ENCODE data around the gene TNS4.

Gene TNS4

DNA sequence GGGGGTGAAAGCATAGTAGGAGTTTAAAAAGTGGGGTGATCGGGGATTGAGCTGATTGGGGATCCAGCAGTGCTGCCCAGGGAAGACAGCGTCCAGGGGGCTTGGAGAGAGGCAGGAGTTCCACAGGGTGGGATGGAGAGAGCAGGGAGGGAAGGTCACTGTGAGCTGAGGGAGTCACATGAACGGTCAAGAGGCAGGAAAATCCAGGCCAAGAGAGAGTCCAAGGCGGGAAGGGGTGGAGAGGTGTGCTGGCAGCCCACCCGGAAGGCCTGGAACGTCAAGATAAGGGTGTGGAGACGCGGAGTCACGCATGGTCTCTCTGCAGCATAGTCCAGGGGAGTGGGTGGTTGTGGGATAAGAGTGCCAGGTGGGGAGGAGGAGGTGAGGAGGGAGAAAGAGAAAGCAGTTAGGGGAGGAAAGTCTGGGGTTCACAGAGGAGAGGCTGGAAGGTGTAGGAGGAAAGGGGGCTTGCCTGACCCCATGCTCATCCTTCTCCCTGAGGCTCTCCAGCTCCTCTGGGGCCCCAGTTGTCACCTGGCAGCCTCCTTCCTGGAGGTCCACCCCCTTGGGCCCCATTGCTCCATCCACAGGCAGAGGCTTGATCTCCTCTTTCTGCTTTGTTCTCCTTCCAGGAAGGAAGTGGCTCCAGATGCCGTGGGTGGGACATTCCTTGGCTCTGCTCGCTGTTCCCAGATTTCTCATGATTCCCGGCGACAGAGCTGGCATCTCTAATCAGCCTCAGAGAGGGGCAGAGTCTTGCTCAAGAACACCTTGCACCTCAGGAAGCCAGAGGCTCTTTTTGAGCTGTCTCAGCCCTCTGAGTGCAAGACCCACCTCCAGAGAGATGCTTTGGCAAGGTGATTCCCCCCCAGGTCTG lies 35.1 kb upstream of the TNS4 start:
- DNase-seq (ENCODE audit: low read depth in 3 of 3): no peak

- no peak for DNase-seq (ENCODE audit: low read depth in 3 of 3)
Measured at GRCh38 chr17:40535924-40536294, 34.5 kb upstream of the TNS4 start.

DNA sequence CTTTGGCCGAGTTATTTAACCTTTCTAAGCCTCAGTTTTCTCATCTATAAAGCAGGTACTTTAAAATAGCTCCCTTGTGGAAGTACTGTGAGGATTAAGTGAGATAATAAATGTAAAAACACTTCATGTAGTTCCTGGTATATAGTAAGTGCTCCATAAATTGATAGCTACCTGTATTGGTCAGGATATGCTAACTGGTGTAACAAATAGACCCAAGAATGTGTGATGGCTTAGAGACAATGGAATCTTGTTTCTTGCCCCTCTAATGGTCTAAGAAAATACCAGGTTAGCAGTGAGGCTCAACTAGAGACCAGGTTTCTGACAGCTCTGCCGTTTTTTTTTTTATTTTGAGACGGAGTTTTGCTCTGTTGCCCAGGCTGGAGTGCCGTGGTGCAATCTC lies 34.0 kb upstream of the TNS4 start:
- no peak for DNase-seq (ENCODE audit: low read depth in 3 of 3)

GRCh38 chr17:40534371-40535189 lies 33.2 kb upstream of the TNS4 start:
- no peak for DNase-seq (ENCODE audit: low read depth in 3 of 3)

DNA sequence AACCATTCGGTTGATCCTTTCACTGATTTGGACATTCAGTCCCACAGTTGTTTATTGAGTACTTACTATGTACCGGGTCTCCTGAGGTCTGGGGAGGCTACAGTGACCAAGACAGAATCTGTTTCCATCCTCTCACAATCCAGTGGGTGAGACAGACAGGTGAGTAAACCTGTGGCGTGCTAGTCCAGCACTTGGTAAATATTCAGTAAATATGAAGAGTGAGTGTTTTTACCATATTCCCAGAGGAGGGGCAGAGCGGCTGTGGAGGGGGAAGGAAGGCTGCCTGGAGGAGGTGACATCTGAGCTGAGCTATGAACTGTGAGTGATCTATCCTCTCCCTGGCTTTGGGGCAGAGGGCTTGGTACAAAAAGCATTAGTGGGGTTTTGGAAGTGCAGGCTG lies 32.5 kb upstream of the TNS4 start:
- no peak for DNase-seq (ENCODE audit: low read depth in 3 of 3)

- no peak for DNase-seq (ENCODE audit: low read depth in 3 of 3)
Measured at GRCh38 chr17:40532520-40533253, 31.3 kb upstream of the TNS4 start.

GRCh38 chr17:40531051-40531991 lies 29.9 kb upstream of the TNS4 start:
- DNase-seq (ENCODE audit: low read depth in 3 of 3): peak; percentile 57 to 86 (median 69)

DNA sequence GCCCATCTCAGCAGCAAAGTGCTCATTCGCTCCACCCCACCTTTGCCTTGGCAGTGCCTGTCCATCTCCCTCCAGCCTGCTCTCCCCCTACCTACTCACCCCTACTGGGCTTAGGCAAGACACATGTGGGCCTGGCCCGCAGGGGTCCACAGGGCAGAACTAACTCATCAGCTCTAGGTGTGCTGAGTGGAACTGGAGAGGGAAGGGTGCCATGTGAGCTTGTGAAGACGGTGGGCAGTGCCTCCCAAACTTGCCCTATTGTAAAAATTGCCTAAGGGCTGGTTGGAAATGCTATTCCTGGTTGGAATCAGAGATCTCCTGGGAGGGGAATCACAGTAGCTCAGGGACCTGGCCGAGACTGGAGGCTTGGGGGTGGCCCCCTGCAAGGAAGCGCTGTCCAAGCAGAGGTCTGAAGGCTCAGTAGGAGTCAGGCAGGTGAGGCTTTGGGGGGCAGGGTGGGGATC lies 29.1 kb upstream of the TNS4 start:
- no peak for DNase-seq (ENCODE audit: low read depth in 3 of 3)

DNA sequence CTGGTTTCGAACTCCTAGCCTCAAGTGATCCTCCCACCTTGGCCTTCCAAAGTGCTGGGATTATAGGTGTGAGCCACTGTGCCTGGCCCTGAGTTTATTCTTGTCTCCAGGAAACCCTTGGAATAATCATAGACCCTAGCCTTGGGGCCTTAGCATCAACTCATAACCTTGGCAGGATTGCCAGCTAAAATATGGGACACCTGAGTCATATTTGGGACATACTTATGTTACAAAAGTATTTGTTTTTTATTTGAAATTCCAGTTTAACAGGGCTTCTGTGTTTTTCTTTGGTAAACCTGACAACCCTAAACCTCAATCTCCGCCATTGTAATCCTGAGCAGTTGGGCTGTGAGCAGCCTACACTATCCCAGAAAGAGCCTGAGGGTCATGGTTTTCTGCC lies 28.6 kb upstream of the TNS4 start:
- no peak for DNase-seq (ENCODE audit: low read depth in 3 of 3)

DNA sequence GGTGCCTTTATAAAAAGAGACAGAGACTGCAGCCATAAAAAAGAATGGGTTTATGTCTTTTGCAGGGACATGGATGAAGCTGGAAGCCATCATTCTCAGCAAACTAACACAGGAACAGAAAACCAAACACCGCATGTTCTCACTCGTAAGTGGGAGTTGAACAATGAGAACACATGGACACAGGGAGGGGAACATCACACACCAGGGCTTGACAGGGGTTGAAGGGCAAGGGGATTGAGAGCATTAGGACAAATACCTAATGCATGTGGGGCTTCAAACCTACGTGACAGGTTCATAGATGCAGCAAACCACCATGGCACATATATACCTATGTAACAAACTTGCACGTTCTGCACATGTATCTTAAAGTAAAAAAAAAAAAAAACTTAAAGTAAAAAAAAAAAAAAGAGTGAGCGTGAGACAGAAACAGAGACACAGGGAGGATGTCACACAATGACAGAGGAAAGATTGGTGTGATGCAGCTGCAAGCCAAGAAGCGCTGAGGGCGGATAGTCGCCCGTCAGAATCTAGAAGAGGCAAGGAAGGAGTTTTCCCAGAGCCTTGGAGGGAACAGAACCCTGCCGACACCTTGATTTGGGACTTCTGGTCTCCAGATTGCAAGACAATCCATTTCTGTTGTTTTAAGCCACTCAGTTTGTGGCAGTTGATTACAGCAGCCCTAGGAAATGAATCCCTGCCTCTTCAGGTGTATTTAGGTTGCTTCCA lies 27.4 kb upstream of the TNS4 start:
- DNase-seq (ENCODE audit: low read depth in 3 of 3): no peak

DNA sequence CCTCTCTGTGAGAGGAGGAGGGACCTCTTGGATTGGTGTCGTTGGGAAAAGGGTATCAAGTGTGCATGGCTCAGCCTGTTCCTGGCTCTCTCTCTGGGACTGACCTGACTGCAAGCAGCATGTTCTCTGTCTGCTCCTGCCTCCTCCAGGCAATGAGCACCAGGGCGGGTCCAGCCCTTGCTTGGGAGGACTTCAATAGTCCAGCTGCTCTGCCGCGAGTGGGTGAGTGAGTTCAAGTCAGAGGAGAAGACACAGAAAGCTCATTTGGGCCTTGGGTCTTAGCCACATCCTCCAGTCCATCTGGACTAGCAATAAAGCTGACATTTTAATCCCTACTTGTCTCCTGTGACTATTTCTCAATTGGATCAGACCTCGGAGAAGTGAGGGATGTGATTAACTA lies 25.2 kb upstream of the TNS4 start:
- DNase-seq (ENCODE audit: low read depth in 3 of 3): no peak

GRCh38 chr17:40525294-40525693 lies 23.9 kb upstream of the TNS4 start:
- DNase-seq (ENCODE audit: low read depth in 3 of 3): no peak

- no peak for DNase-seq (ENCODE audit: low read depth in 3 of 3)
Measured at GRCh38 chr17:40524243-40524965, 23.0 kb upstream of the TNS4 start.

- no peak for DNase-seq (ENCODE audit: low read depth in 3 of 3)
Measured at GRCh38 chr17:40522961-40523310, 21.5 kb upstream of the TNS4 start.

DNA sequence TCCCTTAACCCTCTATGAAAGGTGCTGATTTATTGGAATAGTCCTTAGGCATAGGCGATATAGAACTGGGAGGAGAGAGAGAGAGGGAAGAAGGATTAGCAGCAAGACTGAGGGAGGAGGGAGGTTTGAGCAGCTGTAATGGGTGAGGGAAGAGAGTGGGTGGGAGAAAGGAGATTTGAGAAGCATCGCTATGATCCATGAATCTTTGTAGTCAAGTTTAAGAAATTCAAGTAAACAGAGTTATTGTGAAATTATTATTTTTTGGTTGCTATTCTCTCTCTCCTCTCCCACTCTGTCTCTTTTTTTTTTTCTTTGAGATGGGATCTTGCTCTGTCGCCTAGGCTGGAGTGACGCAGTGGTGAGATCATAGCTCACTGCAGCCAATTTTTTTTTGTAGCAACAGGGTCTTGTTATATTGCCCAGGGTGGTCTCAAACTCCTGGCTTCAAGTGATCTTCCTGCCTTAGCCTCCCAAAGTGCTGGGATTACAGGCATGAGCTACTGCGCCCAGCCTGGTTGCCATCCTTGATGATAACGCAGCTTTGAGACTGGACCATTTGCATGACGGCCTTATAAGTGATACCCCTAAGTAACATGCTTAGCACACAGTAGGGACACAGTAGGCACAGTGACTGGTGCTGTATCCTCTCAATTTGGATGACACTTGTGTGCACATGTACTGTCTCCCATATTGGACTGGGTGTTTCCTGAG lies 21.0 kb upstream of the TNS4 start:
- DNase-seq (ENCODE audit: low read depth in 3 of 3): no peak

DNA sequence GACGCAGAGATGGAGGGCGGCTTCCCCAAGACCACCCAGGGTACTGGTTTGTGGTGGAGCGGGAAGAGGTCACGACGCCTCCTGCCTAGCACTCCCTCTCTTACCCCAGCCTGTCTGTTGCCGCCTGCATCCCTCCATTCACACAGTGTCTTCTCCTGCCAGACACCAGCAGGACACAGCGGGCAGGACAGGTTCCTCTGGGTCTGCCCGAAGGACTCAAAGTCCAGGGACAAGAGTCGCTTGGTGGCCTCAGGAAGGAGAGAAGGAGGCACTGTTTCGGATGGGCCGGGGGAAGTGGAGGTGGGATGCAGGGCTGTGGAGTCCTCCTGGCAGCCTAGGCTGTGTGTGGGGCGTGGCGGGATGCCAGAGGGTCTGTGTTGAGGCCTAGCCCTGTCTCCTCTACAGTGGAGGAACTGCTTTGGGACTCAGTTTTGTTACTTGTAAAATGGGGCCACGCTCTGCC lies 19.6 kb upstream of the TNS4 start:
- no peak for DNase-seq (ENCODE audit: low read depth in 3 of 3)

GRCh38 chr17:40519089-40519775 lies 17.8 kb upstream of the TNS4 start:
- no peak for DNase-seq (ENCODE audit: low read depth in 3 of 3)

- no peak for DNase-seq (ENCODE audit: low read depth in 3 of 3)
Measured at GRCh38 chr17:40518401-40519088, 17.1 kb upstream of the TNS4 start.

Data from stimulated activated CD4-positive, alpha-beta T cell treated with anti-CD3 and anti-CD28 coated beads, TNF-alpha, amount 100 ng/mL, for 24 hours (primary cell).